Measurements from ENCODE around the gene CAMTA1.

The CAMTA1 gene

GRCh38 chr1:7192453-7192852 lies 407.2 kb downstream of the CAMTA1 start:
- no peak overlapping the region for H3K18ac ChIP-seq (ENCODE audit: low read length)
- no CpG with 5 or more reads among the region's 10 CpGs for WGBS (ENCODE audit: extremely low coverage, insufficient coverage, insufficient read length)
- H2BK5ac ChIP-seq (ENCODE audit: low read depth, low read length, poor library complexity) = no peak overlapping the region
- H4K8ac ChIP-seq (ENCODE audit: low read depth, low read length) = no peak overlapping the region
- H2BK12ac ChIP-seq (ENCODE audit: low read length) = no peak overlapping the region
- no peaks in the 10 kb centered on the region for H3K36me3 ChIP-seq (ENCODE audit: control insufficient read depth in 1 of 2, insufficient read depth in 2 of 2, low read length in 2 of 2)
- no peak overlapping the region for H4K91ac ChIP-seq (ENCODE audit: low read depth, low read length)
- H3K79me1 ChIP-seq (ENCODE audit: low read length) = no peaks in the 10 kb centered on the region
- H3K9ac ChIP-seq (ENCODE audit: low read length) = no peak overlapping the region
- H3K23ac ChIP-seq (ENCODE audit: low read length) = no peak overlapping the region
- no peak overlapping the region for H3K14ac ChIP-seq (ENCODE audit: low read length)
- no peak overlapping the region for H3K4ac ChIP-seq (ENCODE audit: low read depth, low read length)
- no peaks in the 10 kb centered on the region for H3K9me3 ChIP-seq (ENCODE audit: insufficient read depth, low read depth, low read length)
- H2AK5ac ChIP-seq (ENCODE audit: low read length) = no peak overlapping the region
- no peak overlapping the region for H3K4me3 ChIP-seq (ENCODE audit: low read depth, low read length)
- H3K79me2 ChIP-seq (ENCODE audit: control insufficient read depth, insufficient read depth, low read length, poor library complexity) = no peaks in the 10 kb centered on the region
- H3K4me1 ChIP-seq (ENCODE audit: control insufficient read depth in 1 of 2, insufficient read depth in 2 of 2, low read length in 2 of 2) = no peaks in the 10 kb centered on the region
- H3K4me2 ChIP-seq (ENCODE audit: low read length) = no peak overlapping the region
- no peak overlapping the region for H4K12ac ChIP-seq (ENCODE audit: low read depth, low read length)
- no peaks in the 10 kb centered on the region for H3K27me3 ChIP-seq (ENCODE audit: insufficient read depth, low read length)
- H2BK120ac ChIP-seq (ENCODE audit: insufficient read depth, low read length, poor library complexity) = no peak overlapping the region
- no peak overlapping the region for H2AFZ ChIP-seq (ENCODE audit: insufficient read depth, low read length, poor library complexity)
- no peak for DNase-seq
- no peak overlapping the region for H3K27ac ChIP-seq (ENCODE audit: low read depth, low read length)

GRCh38 chr1:7196036-7196911 lies 411.0 kb downstream of the CAMTA1 start:
- Histone ChIP-seq H4K12ac (ENCODE audit: low read depth, low read length) (no peak overlapping the region), H3K27ac (ENCODE audit: low read depth, low read length) (no peak overlapping the region), H2AFZ (ENCODE audit: insufficient read depth, low read length, poor library complexity) (no peak overlapping the region), H3K14ac (ENCODE audit: low read length) (no peak overlapping the region), H2BK120ac (ENCODE audit: insufficient read depth, low read length, poor library complexity) (no peak overlapping the region), H2BK12ac (ENCODE audit: low read length) (no peak overlapping the region), H3K79me2 (ENCODE audit: control insufficient read depth, insufficient read depth, low read length, poor library complexity) (no peaks in the 10 kb centered on the region), H3K9me3 (ENCODE audit: insufficient read depth, low read depth, low read length) (peaks cover 2% of the 10 kb centered on the region), H3K4ac (ENCODE audit: low read depth, low read length) (no peak overlapping the region), H4K8ac (ENCODE audit: low read depth, low read length) (no peak overlapping the region), H3K18ac (ENCODE audit: low read length) (no peak overlapping the region), H3K36me3 (ENCODE audit: control insufficient read depth in 1 of 2, insufficient read depth in 2 of 2, low read length in 2 of 2) (no peaks in the 10 kb centered on the region), H3K79me1 (ENCODE audit: low read length) (no peaks in the 10 kb centered on the region), H3K4me1 (ENCODE audit: control insufficient read depth in 1 of 2, insufficient read depth in 2 of 2, low read length in 2 of 2) (no peaks in the 10 kb centered on the region), H3K4me2 (ENCODE audit: low read length) (no peak overlapping the region), H4K91ac (ENCODE audit: low read depth, low read length) (no peak overlapping the region), H3K9ac (ENCODE audit: low read length) (no peak overlapping the region), H3K27me3 (ENCODE audit: insufficient read depth, low read length) (no peaks in the 10 kb centered on the region), H3K4me3 (ENCODE audit: low read depth, low read length) (no peak overlapping the region), H2BK5ac (ENCODE audit: low read depth, low read length, poor library complexity) (no peak overlapping the region), H3K23ac (ENCODE audit: low read length) (no peak overlapping the region), H2AK5ac (ENCODE audit: low read length) (no peak overlapping the region)
- no peak for DNase-seq
- no CpG with 5 or more reads among the region's 7 CpGs for WGBS (ENCODE audit: extremely low coverage, insufficient coverage, insufficient read length)

GRCh38 chr1:7198664-7199063 lies 413.4 kb downstream of the CAMTA1 start:
- H2AK5ac ChIP-seq (ENCODE audit: low read length) = no peak overlapping the region
- H4K12ac ChIP-seq (ENCODE audit: low read depth, low read length) = no peak overlapping the region
- H3K27me3 ChIP-seq (ENCODE audit: insufficient read depth, low read length) = no peaks in the 10 kb centered on the region
- no peak overlapping the region for H2BK120ac ChIP-seq (ENCODE audit: insufficient read depth, low read length, poor library complexity)
- WGBS (ENCODE audit: extremely low coverage, insufficient coverage, insufficient read length) = no CpG with 5 or more reads among the region's 5 CpGs
- no peaks in the 10 kb centered on the region for H3K4me1 ChIP-seq (ENCODE audit: control insufficient read depth in 1 of 2, insufficient read depth in 2 of 2, low read length in 2 of 2)
- H4K8ac ChIP-seq (ENCODE audit: low read depth, low read length) = no peak overlapping the region
- H4K91ac ChIP-seq (ENCODE audit: low read depth, low read length) = no peak overlapping the region
- no peak overlapping the region for H3K14ac ChIP-seq (ENCODE audit: low read length)
- no peak overlapping the region for H3K23ac ChIP-seq (ENCODE audit: low read length)
- H3K79me2 ChIP-seq (ENCODE audit: control insufficient read depth, insufficient read depth, low read length, poor library complexity) = no peaks in the 10 kb centered on the region
- no peak overlapping the region for H3K18ac ChIP-seq (ENCODE audit: low read length)
- H3K9me3 ChIP-seq (ENCODE audit: insufficient read depth, low read depth, low read length) = peaks cover 2% of the 10 kb centered on the region
- no peak overlapping the region for H2BK5ac ChIP-seq (ENCODE audit: low read depth, low read length, poor library complexity)
- no peak overlapping the region for H3K27ac ChIP-seq (ENCODE audit: low read depth, low read length)
- no peak for DNase-seq
- no peak overlapping the region for H3K4me3 ChIP-seq (ENCODE audit: low read depth, low read length)
- H2BK12ac ChIP-seq (ENCODE audit: low read length) = no peak overlapping the region
- H3K4ac ChIP-seq (ENCODE audit: low read depth, low read length) = no peak overlapping the region
- no peak overlapping the region for H2AFZ ChIP-seq (ENCODE audit: insufficient read depth, low read length, poor library complexity)
- no peaks in the 10 kb centered on the region for H3K79me1 ChIP-seq (ENCODE audit: low read length)
- H3K9ac ChIP-seq (ENCODE audit: low read length) = no peak overlapping the region
- H3K4me2 ChIP-seq (ENCODE audit: low read length) = no peak overlapping the region
- no peaks in the 10 kb centered on the region for H3K36me3 ChIP-seq (ENCODE audit: control insufficient read depth in 1 of 2, insufficient read depth in 2 of 2, low read length in 2 of 2)

- H4K12ac ChIP-seq (ENCODE audit: low read depth, low read length) = no peak overlapping the region
- no peak overlapping the region for H3K4ac ChIP-seq (ENCODE audit: low read depth, low read length)
- H3K14ac ChIP-seq (ENCODE audit: low read length) = no peak overlapping the region
- H3K27me3 ChIP-seq (ENCODE audit: insufficient read depth, low read length) = no peaks in the 10 kb centered on the region
- DNase-seq = no peak
- H3K27ac ChIP-seq (ENCODE audit: low read depth, low read length) = no peak overlapping the region
- H3K4me1 ChIP-seq (ENCODE audit: control insufficient read depth in 1 of 2, insufficient read depth in 2 of 2, low read length in 2 of 2) = no peaks in the 10 kb centered on the region
- no CpG with 5 or more reads among the region's 27 CpGs for WGBS (ENCODE audit: extremely low coverage, insufficient coverage, insufficient read length)
- no peak overlapping the region for H3K23ac ChIP-seq (ENCODE audit: low read length)
- no peak overlapping the region for H3K9ac ChIP-seq (ENCODE audit: low read length)
- H4K91ac ChIP-seq (ENCODE audit: low read depth, low read length) = no peak overlapping the region
- no peak overlapping the region for H2BK5ac ChIP-seq (ENCODE audit: low read depth, low read length, poor library complexity)
- H4K8ac ChIP-seq (ENCODE audit: low read depth, low read length) = no peak overlapping the region
- no peaks in the 10 kb centered on the region for H3K79me1 ChIP-seq (ENCODE audit: low read length)
- H3K9me3 ChIP-seq (ENCODE audit: insufficient read depth, low read depth, low read length) = peaks cover 2% of the 10 kb centered on the region
- no peak overlapping the region for H3K4me3 ChIP-seq (ENCODE audit: low read depth, low read length)
- H3K36me3 ChIP-seq (ENCODE audit: control insufficient read depth in 1 of 2, insufficient read depth in 2 of 2, low read length in 2 of 2) = no peaks in the 10 kb centered on the region
- no peak overlapping the region for H2AK5ac ChIP-seq (ENCODE audit: low read length)
- H3K79me2 ChIP-seq (ENCODE audit: control insufficient read depth, insufficient read depth, low read length, poor library complexity) = no peaks in the 10 kb centered on the region
- no peak overlapping the region for H3K18ac ChIP-seq (ENCODE audit: low read length)
- no peak overlapping the region for H3K4me2 ChIP-seq (ENCODE audit: low read length)
- no peak overlapping the region for H2BK120ac ChIP-seq (ENCODE audit: insufficient read depth, low read length, poor library complexity)
- no peak overlapping the region for H2AFZ ChIP-seq (ENCODE audit: insufficient read depth, low read length, poor library complexity)
- H2BK12ac ChIP-seq (ENCODE audit: low read length) = no peak overlapping the region
These were observed 414.0 kb downstream of the CAMTA1 start for GRCh38 chr1:7199077-7199779.
